HG03139 (cell line): Measurements from ENCODE around the gene GNB1.
A peak's percentile ranks its signal among the peaks of the same experiment; 100 is the strongest.

Source experiments
- ATAC-seq: cut with Tn5 transposase; IDR thresholded peaks from one replicate; pipeline ENCODE4 v1.9.1; 2021; ENCODE audit not compliant: unreplicated experiment

Gene GNB1

DNA sequence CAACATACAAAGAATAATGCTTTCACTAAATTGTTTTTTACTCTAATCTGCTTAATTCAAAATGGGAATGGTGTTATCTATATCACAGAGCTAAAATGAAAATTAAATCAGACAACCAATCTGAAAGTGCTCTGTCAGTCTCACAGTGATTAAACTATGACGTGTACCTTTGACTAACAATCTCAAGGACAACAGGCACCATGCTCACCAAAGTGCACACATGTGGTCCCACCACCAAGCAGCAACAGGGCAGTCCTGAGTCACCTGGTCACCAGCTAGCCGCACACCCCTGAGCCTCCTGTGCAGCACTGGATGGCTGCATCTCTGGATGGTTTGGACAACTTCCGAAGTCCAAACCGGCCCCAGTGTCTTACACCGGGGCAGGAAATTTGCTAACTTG lies 58.1 kb downstream of the GNB1 start:
- ATAC-seq: no peak

DNA sequence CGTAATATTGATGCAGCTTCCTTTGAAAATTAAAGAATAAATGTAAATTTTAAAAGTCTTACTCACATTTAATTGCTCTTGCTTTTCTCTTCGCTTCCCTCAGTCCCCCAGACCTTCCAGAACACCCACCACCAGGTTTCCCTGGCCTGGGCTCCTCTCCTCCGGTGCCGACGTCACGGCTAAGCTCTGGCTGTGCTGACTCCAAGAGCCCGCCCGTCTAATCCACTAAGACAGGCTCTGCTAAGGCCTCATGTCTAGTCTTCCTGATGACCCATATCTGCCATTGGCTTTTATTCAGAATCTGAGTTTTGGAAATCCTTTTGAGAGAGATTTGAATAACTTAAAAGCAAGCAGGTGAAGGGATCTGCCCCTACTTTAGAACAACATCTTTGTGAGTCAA lies 58.7 kb downstream of the GNB1 start:
- ATAC-seq: no peak

DNA sequence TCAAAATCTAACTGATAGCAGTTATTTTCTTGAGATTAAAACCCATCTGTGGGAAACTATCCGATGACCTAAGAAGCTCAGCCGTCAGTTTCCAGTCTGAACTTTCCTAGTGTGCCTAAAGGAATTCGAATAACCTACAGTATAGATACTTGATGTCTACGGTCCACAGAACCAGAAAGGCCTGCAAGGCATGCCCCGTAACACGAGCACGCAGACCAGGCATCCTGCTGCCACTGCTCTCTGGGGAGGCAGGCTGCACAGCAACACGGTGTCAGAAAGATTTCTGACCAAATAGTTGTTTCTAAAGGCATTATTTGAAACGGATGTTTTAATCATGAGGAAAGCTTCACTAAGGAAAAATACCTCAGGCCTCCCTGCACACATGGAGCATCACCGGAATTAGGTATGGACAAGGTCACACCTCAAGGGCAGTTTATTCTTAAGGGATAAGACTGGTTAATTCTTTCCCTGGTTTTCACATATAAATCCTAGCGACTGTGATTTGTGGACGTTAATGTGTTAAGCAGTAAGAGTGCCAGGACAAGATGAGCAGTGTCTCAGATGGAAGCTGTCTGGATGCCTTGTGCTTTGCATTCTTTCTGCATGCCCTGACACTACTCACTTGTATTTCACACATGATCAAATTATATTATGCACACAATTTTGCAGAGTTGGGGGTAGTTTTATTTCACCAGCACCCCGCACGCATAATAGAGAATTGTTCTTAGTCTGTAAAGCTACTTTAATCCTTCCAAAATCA lies 63.6 kb downstream of the GNB1 start:
- ATAC-seq: no peak

- no peak for ATAC-seq
Observed at GRCh38 chr1:1826356-1827088, 64.4 kb downstream of the GNB1 start.

DNA sequence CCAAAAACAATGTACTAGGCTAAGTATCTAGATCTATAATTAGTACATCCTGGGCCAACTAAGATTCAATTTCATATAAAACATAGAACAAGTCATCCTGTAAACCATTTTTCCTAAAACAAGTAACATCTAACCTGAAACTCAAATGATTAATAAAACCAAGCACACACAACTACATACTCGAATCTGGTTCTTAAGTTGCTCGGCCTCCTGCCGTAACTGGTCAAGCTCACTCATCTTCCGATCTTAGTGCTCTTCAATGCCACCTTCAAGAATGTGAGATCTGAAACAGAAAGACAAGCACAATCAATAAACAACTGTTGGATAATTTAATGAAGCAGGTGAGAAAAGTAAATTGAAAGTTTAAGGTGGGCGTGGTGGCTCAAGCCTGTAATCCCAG lies 65.7 kb downstream of the GNB1 start:
- ATAC-seq: no peak

DNA sequence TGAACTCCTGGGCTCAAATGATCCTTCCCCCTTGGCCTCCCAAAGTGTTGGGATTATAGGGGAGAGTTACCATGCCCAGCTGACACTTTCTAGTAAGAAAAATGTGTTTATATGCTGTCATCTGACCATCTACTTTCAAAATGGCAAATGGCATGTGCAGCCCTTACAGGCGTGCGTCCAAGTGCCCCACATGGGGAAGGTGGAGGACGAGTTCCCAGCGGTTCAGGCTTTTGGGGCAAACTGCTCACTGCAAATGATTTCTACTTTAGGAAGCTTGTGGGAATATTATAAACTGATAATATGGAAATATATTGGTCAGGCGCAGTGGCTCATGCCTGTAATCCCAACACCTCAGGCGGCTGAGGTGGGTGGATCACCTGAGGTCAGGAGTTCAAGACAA lies 71.1 kb downstream of the GNB1 start:
- ATAC-seq: no peak

GRCh38 chr1:1817221-1817620 lies 73.7 kb downstream of the GNB1 start:
- ATAC-seq: no peak

GRCh38 chr1:1815606-1816281 lies 75.1 kb downstream of the GNB1 start:
- no peak for ATAC-seq

DNA sequence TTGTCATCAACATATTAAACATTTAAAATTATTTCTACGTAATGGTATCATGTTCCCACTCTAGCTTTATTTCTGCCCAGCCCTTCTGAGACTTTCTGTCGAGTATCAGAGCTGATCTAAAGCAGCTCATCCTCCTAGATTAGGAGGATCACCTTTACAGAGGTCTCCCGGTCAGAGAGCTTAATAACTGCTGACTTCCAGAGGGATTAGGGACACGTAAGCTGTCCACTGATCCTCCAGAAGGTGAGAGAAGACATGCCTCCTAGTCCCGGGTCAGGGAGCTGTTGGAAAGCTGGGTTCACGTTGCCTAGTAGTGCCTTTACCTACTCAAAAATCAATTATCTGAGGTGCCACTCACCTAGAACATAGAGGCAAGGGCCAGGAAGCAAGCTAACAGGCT lies 81.4 kb downstream of the GNB1 start:
- ATAC-seq: no peak

DNA sequence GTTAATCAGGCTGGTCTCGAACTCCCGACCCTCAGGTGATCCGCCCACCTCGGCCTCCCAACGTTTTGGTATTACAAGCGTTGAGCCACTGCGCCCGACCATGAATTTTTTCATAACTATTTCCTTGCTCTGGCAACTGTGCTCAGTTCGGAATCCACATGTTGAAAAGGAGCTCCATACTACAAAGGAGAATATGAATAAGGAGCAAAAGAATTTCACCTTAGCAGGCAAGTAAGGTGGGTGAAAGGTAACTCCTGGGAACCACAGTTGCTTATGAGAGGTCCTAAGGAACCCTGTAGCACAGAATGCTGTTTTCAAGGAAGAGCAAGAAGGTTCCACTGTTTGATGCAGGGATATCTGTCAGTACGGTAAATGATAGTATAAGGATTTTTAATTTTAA lies 82.7 kb downstream of the GNB1 start:
- no peak for ATAC-seq

DNA sequence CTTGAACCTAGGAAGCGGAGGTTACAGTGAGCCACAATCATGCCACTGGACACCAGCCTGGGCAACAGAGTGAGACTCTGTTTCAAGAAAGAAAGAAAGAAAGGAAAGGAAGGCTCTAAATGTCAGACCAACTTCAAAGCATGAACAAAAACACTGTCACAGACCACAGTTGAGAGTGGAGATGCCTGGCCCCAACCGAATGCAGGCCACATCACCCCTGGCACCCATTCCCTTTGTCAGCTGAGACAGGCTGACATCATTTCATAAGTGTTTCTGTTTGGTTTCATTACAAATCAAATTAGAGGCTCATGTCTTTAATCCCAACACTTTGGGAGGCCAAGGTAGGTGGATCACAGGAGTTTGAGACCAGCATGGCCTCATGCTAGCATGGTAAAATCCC lies 84.0 kb downstream of the GNB1 start:
- no peak for ATAC-seq

GRCh38 chr1:1804301-1804700 lies 86.6 kb downstream of the GNB1 start:
- ATAC-seq: no peak

DNA sequence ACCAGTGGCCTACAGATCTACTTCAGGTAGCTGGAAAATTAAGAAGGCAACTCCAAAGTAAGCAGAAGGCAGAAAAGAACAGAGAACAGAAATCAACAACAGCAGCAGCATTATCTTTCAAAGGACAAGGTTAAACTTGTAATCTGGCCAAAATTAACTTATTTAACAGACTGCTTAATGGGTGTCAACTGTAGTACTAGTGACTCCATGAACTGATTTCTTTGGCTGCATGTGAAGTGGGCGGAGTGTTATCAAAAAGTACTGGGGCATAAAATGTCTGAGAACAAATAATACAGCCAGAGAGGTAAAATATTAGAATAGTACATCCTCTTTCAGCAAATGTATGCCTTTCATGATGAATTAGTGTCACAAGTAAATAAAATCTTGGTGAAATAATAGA lies 88.0 kb downstream of the GNB1 start:
- ATAC-seq: no peak

- peak; percentile 61 for ATAC-seq
Observed at GRCh38 chr1:1799716-1800115, 91.2 kb downstream of the GNB1 start.

GRCh38 chr1:1797731-1798341 lies 93.1 kb downstream of the GNB1 start:
- ATAC-seq: no peak

DNA sequence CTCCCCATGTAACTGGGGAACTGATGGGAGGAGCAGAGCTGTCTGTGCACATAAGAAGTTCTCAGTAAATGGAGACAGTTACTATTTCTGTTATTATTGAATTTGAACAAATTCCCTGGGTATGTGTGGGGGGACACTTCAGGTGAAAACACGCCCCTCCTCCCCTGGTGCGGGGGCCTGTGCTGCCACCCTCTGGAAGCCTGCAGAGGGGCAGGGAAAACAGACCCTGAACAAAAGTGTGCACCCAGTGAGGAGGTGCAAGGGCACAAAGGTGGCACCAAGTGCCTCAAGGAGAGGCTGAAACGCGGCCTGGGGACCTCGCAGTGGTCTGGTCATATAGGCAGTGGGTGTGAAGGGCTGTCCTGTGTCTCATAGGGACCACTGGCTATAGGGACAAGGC lies 94.4 kb downstream of the GNB1 start:
- ATAC-seq: no peak

DNA sequence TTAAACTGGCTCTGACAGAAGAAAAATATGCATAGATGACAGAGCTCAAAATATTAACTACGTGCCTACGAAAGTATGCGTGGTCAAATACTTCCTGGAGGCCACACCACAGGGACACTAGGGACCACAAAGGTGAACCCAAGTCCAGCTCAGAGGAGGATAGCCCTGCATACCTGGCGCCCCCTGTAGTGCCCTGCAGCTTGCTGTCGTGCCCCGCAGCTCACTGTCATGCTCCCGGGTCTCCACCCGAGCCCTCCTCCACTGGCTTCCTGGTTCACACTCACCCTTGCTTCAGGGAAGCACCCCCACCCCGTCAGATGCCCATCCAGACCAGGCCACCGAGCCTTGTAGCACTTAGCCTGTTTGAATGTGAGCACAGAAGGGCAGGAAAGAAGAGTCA lies 95.9 kb downstream of the GNB1 start:
- ATAC-seq: no peak

DNA sequence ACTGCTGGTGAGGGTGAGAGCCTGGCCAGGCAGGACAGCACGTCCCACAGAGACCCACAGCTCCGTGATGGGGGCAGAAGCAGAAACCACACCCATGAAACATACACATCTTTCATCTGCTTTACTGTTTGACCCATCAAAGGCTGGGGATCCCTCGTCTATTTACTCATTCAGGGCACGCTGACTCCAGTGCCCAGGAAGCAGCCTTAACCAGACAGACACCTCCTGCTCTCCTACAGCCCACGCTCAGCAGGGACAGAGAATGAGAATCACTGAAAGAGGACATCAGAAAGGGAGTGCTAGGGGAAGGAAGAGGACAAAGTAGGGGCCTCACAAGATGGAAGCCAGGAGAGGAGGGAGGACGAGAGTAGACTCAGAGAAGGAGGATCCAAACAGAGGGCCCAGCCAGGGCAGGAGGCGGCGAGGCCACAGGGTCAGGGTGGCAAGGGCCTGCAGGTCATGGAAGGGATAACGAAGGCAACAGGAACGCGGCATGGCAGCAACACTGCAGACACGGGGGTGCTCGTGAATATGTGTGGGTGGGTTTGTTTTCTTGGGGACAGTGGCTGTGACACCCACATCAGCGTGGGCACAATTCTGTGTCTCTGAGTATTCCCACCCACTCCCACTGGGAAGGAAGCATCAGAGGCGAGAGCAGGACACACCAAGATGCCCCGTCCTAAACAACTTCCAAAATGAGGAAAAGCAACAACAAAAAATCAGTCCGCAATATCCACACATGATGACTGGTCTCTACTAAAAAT lies 97.2 kb downstream of the GNB1 start:
- no peak for ATAC-seq

DNA sequence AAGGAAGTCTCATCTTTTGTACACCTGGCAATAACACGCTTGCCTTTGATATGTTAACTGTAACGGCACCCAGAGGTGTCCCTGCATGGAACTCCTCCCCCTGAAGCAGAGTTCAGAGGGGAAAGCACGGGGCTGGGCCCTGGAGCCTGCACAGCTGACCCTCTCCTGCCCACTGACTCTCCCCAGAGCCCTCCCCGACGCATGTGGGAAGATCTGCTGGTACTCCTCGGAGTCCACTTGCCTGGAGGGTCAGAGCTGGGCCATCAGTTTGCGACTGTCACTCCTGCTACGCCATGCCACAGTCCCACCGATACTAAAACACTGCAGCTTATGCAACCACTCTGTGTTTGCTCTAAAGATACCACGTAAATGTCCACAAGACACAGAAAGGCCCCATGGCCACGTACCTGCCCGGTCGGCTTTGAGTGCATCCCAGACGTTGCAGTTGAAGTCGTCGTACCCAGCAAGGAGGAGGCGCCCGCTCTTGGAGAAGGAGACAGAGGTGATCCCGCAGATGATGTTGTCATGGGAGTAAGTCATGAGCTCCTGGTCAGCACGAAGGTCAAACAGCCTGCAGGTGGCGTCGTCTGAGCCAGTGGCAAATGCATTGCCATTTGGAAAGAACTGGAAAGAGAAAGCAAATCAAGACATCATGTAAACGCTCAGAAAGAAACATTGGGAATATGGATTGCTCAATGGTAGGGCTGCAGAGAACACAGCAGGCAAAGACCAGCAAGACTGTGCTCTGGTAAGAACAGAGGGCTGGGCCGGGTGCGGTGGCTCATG lies 102.0 kb downstream of the GNB1 start:
- ATAC-seq: no peak

GRCh38 chr1:1788136-1788535 lies 102.8 kb downstream of the GNB1 start:
- no peak for ATAC-seq
